HG03108 (cell line): ENCODE measurements around the gene CCDC3.
"Not testable (repeated sequence)": the region's sequence is repeated elsewhere in the genome, so short reads cannot be mapped to it uniquely, and the experiment has no call there.

Experiments
- ATAC-seq: cut with Tn5 transposase; IDR thresholded peaks from one replicate; pipeline ENCODE4 v1.9.1; 2021; ENCODE audit warnings: moderate library complexity; ENCODE audit not compliant: unreplicated experiment

Gene CCDC3

GRCh38 chr10:12896251-12896650 lies 105.3 kb downstream of the CCDC3 start:
- ATAC-seq = no peak

GRCh38 chr10:12892924-12893323 lies 108.6 kb downstream of the CCDC3 start:
- no peak for ATAC-seq

GRCh38 chr10:12890958-12891357 lies 110.6 kb downstream of the CCDC3 start:
- ATAC-seq = no peak

GRCh38 chr10:12888470-12888869 lies 113.0 kb downstream of the CCDC3 start:
- no peak for ATAC-seq

DNA sequence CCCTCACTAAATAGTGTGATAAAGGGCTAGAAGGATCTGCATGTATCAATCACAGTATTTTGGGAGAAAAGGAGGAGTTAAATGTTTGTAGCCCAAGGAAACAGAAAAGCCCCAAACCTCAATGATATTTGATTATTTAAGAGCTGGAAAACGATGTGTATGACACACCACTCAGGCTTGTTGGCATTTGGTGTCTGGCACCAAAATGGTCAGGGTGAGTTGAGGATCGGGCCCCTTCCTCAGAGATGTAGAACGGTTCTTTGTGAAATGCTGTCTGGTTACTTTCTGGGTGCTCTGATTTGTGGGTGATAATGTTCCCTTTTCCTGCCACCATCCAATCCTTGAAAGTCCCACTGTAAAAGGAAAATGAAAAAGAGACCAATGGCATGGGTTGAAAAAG lies 113.7 kb downstream of the CCDC3 start:
- ATAC-seq = no peak

DNA sequence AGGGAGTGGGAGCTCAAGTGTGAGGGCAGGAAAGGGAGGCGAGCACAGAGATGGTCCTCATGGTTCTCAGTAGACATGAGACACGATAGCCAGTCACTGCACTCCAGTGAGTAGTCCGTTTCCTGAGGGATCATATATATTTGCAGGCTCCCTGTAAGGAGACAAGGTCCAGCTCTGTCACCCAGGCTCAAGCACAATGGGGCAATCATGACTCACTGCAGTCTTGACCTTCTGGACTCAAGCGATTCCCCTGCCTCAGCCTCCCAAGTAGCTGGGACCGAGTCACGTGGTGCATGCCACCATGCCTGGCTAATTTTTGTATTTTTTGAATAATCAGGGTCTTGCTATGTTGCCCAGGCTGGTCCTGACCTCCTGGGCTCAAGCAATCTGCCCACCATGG lies 116.7 kb downstream of the CCDC3 start:
- no peak for ATAC-seq

GRCh38 chr10:12880423-12880822 lies 121.1 kb downstream of the CCDC3 start:
- ATAC-seq = no peak

DNA sequence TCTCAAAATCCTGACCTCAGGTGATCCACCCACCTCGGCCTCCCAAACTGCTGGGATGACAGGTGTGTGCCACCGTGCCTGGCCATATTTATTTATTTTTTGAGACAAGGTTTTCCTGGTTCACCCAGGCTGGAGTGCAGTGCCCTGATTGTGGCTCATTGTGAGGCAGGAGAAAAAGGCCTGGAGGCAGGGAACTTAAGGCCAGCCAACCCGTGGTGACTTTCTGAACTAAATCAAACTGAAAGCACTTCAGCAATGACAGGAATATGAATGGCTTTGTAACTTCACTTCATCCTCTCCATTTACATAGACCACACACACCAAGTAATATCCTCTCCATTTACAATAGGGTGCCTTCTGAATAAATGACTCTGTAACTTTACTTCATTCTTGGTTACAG lies 124.4 kb downstream of the CCDC3 start:
- ATAC-seq = no peak

- no peak for ATAC-seq
Observed at GRCh38 chr10:12876266-12876665, 125.2 kb downstream of the CCDC3 start.

DNA sequence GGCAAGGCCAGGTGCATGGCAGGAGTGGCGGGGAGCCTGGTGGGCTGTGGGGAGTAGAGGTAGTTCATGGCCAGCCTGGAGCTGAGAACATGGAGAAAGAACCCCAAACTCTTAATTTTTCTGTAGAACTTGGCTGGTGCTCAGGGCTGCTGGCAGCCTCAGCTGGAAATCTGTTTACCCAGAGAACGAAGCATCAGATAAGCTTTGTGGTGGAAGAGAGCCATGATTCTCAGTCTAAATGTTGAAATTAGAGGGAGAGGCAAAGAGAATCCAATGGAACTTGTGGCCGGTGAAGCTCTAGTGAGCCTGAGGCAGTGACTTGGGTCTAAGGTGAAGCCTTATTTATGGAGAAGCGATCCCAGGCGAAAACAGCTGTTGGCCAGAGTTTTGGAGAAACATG lies 126.4 kb downstream of the CCDC3 start:
- no peak for ATAC-seq

DNA sequence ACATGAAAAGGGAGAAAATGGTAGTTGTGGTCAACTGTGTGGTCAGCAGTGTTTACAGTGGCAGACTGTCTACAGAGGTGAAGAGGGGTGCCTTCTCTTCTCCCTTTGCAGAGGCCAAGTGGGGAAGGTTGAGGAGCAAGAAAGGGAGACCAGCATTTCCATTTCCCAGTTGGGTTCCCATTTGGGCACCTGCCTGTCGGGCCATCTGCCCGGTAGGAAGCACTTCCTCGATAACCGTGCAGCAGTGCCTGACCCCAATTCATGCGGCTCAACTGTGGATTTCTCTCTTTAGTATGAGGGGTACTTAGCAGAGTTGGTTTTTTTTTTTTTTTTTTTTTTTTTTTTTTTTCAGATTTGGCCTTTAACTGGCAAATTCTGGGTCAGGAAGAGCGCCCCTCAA lies 127.0 kb downstream of the CCDC3 start:
- ATAC-seq = no peak

GRCh38 chr10:12873172-12873571 lies 128.3 kb downstream of the CCDC3 start:
- ATAC-seq = no peak

GRCh38 chr10:12872577-12872976 lies 128.9 kb downstream of the CCDC3 start:
- ATAC-seq = no peak

- no peak for ATAC-seq
Observed at GRCh38 chr10:12869427-12869826, 132.1 kb downstream of the CCDC3 start.

DNA sequence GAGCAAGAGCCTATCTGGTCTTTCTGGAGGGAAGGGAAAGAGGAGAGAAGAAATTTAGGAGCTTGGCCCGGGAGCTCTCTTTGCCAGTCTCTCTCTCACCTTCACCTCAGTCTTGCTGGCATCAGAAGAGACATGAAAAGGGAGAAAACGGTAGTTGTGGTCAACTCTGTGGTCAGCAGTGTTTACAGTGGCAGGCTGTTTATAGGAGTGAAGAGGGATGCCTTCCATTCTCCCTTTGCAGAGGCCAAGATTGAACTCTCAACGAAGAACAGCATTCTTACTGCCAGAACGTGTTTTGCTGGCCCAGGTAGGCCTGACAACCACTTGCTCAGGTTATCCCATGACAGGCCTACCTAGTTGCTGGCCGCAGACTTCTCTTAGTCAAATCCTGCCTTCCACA lies 133.3 kb downstream of the CCDC3 start:
- ATAC-seq = no peak

GRCh38 chr10:12865515-12865914 lies 136.0 kb downstream of the CCDC3 start:
- ATAC-seq = not testable (repeated sequence)

DNA sequence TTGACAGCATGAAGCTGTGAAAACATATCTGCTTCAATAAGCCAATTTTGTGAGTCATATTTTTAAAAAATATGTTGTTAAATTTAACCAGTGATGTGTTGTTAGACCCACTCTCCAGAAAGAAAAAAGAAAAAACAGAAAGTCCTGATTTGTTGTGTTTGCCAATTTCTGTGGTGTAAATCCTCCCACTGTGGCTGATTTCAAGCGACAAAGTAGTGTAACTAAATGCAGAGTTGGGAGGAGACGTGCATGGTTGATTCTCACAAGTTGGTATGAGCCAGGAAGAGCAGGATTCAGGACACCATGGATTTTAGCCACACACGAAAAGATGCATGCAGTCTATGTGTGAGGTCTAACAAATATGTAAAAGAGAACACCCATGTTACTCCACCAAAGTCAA lies 139.1 kb downstream of the CCDC3 start:
- ATAC-seq = no peak

GRCh38 chr10:12854988-12855387 lies 146.5 kb downstream of the CCDC3 start:
- ATAC-seq = no peak

GRCh38 chr10:12852687-12853086 lies 148.8 kb downstream of the CCDC3 start:
- ATAC-seq = no peak

DNA sequence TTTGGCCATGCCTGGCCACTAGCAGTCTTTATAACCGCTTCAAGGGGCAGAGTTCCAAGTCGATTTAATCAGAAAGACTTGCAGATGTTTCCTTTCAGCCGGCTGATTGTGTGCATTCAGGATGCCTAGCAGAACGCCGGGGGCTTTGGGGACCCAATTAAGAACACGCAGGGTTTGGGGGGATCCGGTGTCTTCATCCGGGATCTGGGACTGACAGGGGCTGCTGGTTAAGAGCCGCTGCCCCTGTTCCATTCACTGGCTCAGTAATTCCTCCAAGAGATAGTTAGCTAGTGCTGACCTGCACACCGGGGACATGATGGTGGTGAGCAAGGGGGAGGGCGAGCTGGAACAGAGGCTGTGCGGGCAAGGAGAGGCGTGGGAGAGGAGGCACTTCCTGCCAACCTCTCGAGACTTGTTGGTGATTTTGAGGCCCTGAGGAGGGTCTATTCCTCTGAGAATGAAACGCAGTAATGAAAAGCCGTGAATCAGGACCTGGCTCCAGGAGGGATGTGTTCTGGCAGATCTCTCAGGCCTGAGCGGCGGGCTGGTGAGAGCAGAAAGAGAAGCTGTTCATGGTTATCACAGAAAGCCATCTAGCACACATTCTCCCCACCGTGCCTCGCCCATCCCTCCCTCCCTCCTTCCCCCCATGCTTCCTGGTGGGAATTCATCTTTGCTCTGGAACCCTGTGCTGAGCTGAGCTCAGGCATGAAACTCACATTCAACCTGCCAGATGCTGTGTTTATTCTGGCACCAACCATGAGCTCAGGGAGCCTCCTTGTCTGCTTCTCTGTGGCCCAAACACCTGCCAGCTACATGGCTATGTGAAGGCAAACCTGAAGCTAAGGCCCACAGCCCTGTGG lies 152.0 kb downstream of the CCDC3 start:
- no peak for ATAC-seq

DNA sequence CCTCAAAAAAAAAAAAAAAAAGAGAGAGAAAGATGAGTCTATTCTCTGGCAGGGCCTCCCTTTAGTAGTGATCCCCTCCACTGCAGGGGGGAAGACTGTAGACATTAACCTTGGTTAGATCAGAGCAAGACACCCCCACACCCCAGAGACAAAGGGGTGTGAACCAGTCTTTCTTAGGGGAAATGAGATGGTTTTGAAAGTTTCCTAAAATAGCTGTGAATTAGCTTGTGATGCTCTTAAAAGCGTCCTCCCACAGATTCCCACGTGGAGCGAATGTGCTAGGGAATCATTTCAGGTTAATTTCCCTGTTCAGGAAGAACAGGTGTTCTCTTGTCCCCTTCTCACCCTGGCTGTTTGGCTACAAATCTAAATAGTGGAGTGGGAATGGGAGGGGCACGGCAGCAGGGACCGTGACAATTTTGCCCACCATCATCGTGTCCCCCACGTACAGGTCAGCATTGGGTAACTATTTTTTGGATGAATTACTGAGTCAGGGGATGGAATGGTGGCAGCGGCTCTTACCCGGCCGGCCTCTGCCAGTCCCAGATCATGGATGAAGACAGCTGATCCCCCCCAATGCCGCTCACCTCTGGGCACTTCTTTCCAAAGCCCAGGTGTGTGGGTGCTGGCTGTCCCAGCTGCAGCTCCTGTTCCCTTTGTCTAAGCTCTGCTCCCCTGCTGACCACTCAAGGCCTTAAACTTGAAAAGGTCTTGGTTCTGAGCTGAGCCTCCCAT lies 152.9 kb downstream of the CCDC3 start:
- ATAC-seq = no peak

DNA sequence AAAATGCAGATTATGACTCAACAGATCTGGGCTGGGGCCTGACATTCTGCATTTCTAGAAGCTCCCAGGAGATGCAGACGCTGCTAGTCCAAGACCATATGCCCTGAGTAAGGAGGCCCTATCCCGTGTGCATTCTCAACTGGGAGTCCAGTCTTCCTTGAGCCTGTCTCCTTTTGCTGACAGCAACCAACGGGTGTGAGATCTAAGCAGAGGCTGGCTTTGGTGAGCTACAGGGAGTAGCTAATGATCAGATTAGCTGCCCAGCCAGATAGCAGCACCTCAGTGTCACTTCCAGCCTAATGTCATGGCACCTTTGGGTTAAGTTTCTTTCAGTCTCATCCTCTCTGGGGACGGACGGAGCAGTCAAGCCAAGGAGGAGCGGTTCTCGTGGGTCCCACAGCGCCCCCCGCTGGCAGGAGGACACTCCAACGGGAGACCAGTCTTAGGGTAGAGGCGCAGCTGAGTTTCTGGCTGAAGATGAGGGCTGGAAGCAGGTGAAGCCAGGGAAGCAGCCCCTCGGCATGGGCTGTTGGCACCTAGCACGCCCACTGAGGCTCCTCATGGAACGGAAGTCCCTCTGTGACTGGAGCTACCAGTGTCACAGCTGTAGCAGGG lies 154.0 kb downstream of the CCDC3 start:
- ATAC-seq = no peak
